DND-41 (cell line): ENCODE results near the gene IGFBP4.

ENCODE experiments used
- CTCF ChIP-seq: IDR thresholded peaks from 2 replicates; pipeline ENCODE4 v1.5.1; 2012; ENCODE audit warnings: borderline replicate concordance, low read length, moderate library complexity, mild to moderate bottlenecking; ENCODE audit not compliant: poor library complexity, severe bottlenecking; ENCODE audit errors: extremely low read depth
- EZH2 ChIP-seq: IDR thresholded peaks from 3 replicates; pipeline ENCODE4 v1.6.1; 2012; ENCODE audit warnings: borderline replicate concordance, low read depth, mild to moderate bottlenecking, moderate library complexity, low read length, inconsistent platforms; ENCODE audit not compliant: severe bottlenecking

- TF ChIP-seq CTCF (no peak), EZH2 (no peak)
These were observed 41.2 kb downstream of the IGFBP4 start for GRCh38 chr17:40484285-40484972.
